Suprapubic skin (tissue), 4 donors: ENCODE data around the gene ARHGAP23. TPM values are rescaled to one million over a fixed set of nuclear protein-coding genes. Genes with fewer than 3 reads are reported as not detected.

Source experiments
- DNase-seq, 2 donors: peaks; one replicate each; pipeline ENCODE4 v3.0.0-alpha.2; 2019; ENCODE audit warnings: low spot score in 2 of 2
- H3K27ac ChIP-seq: fragments of 200-600 bp; sonication (generic); one replicate; pipeline ENCODE4 v1.5.1; 2019
- H3K27me3 ChIP-seq: fragments of 200-600 bp; sonication (generic); one replicate; pipeline ENCODE4 v1.5.1; 2019
- H3K36me3 ChIP-seq: fragments of 200-600 bp; sonication (generic); one replicate; pipeline ENCODE4 v1.5.1; 2019
- H3K4me1 ChIP-seq: fragments of 200-600 bp; sonication (generic); one replicate; pipeline ENCODE4 v1.5.1; 2019
- H3K4me3 ChIP-seq: fragments of 200-600 bp; sonication (generic); one replicate; pipeline ENCODE4 v1.5.1; 2019; ENCODE audit warnings: mild to moderate bottlenecking
- H3K9me3 ChIP-seq: fragments of 200-600 bp; sonication (generic); one replicate; pipeline ENCODE4 v1.5.1; 2019
- CTCF ChIP-seq, 2 donors: fragments of 200-600 bp in 1 of 2; fragments of 450-650 bp in 1 of 2; sonication (generic) in 1 of 2; IDR thresholded peaks; one replicate each; pipeline ENCODE4 v1.5.1; 2016 to 2019; ENCODE audit warnings: antibody characterized with exemption in 2 of 2, mild to moderate bottlenecking in 1 of 2, moderate library complexity in 1 of 2
- EP300 ChIP-seq: sonication (generic); formaldehyde crosslinking; IDR thresholded peaks from one replicate; pipeline ENCODE4 v1.6.1; 2017; ENCODE audit warnings: antibody characterized with exemption
- POLR2A ChIP-seq, 2 donors: fragments of 450-650 bp; IDR thresholded peaks; one replicate each; pipeline ENCODE4 v1.6.1; 2017; ENCODE audit warnings: antibody characterized with exemption in 2 of 2, mild to moderate bottlenecking in 2 of 2, moderate library complexity in 2 of 2
- POLR2AphosphoS5 ChIP-seq, 3 donors: sonication (generic); formaldehyde crosslinking; IDR thresholded peaks; one replicate each; pipeline ENCODE4 v1.6.1; 2017; ENCODE audit warnings: antibody characterized with exemption in 3 of 3
- WGBS: methylation state at CpG from one replicate; pipeline ENCODE4 v1.1.5; 2018; 5-methylcytosine and 5-hydroxymethylcytosine counted together
- total RNA-seq, 4 donors: library from RNA; depleted of rRNA; stranded (reverse); fragments of >200 nt; gene quantifications; one replicate each; pipeline ENCODE4 v1.1.0, GENCODE V29; 2016

Gene ARHGAP23
- total RNA-seq, 4 donors from 2014 or later: 94.8 to 149 (median 121) TPM

- H3K27me3 ChIP-seq: no peaks in the 10 kb centered on the region
- peaks cover 80% of the 10 kb centered on the region for H3K4me1 ChIP-seq
- no peak for DNase-seq
- no peak overlapping the region for H3K4me3 ChIP-seq
- H3K27ac ChIP-seq: peak overlapping the region; percentile 76
- no peaks in the 10 kb centered on the region for H3K9me3 ChIP-seq
- H3K36me3 ChIP-seq: no peaks in the 10 kb centered on the region
- TF ChIP-seq EP300 (no peak), POLR2A (IDR thresholded peaks at IDR 0.05) (no peak), CTCF (IDR thresholded peaks at IDR 0.05) (no peak), POLR2AphosphoS5 (IDR thresholded peaks at IDR 0.05) (no peak)
- 41% methylated on average over 17 of the region's 18 CpGs for WGBS
These were observed 23.7 kb downstream of the ARHGAP23 start for GRCh38 chr17:38451840-38452529.

GRCh38 chr17:38452719-38453118, 24.5 kb downstream of the ARHGAP23 start:
- Histone ChIP-seq H3K27ac (peak overlapping the region; percentile 76), H3K4me1 (peaks cover 80% of the 10 kb centered on the region), H3K9me3 (no peaks in the 10 kb centered on the region), H3K4me3 (no peak overlapping the region), H3K36me3 (no peaks in the 10 kb centered on the region), H3K27me3 (no peaks in the 10 kb centered on the region)
- no peak for DNase-seq
- WGBS: 95% methylated on average over 6 of the region's 6 CpGs
- TF ChIP-seq POLR2AphosphoS5 (IDR thresholded peaks at IDR 0.05): no peak
- no peak for TF ChIP-seq CTCF (IDR thresholded peaks at IDR 0.05)
- no peak for TF ChIP-seq EP300
- no peak for TF ChIP-seq POLR2A (IDR thresholded peaks at IDR 0.05)

DNA sequence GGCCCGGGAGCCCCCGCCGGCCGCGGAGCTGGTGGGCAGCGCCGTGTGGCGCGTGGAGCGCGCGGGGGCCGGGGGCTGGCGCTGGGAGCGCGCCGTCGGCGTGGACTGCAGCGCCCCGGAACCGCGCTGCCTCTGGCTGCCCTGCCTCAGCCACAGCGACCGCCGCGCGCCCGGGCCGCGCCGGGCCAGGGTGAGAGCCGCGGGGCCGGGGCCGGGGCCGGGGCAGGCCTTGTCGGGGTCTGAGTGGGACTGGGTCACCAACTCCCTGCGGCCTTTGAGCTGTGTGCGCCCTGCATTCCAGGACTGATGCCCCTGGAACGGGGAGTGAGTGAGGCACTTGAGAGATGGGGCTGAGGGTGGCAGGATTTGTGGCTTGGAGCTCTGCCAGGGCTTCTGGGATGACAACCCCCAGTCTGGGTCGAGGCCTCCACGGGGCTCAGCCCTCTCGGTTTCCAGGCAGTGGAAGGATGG, 25.7 kb downstream of the ARHGAP23 start:
- 0% methylated on average over 2 of the region's 44 CpGs for WGBS
- peaks cover 75% of the 10 kb centered on the region for H3K4me1 ChIP-seq
- H3K36me3 ChIP-seq: peaks cover 12% of the 10 kb centered on the region
- no peak for TF ChIP-seq CTCF (IDR thresholded peaks at IDR 0.05)
- peak in 1 of 2 donors; percentile 82 for DNase-seq
- H3K27ac ChIP-seq: peak overlapping the region; percentile 73
- H3K9me3 ChIP-seq: no peaks in the 10 kb centered on the region
- H3K4me3 ChIP-seq: peak overlapping the region; percentile 60
- H3K27me3 ChIP-seq: no peaks in the 10 kb centered on the region

DNA sequence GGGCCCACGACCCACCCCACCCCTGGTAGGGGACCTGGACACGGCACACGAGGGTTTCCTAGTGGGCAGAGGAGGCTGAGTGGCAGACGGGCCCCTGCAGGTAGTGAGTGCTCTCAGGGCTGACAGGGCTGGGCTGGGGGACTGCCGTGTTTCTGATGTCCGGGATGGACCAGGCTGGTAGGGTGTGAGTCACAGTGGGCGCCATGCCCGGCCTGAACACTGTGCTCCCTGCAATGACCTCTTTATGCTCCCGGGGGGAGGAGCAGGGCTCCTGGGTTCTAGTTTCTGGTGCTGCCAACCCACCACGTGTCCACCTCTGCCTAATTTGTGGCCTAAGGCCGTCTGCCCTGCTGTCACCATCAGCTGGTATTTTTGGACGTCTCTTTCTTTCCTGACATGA, 26.3 kb downstream of the ARHGAP23 start:
- Histone ChIP-seq H3K9me3 (no peaks in the 10 kb centered on the region), H3K36me3 (peaks cover 17% of the 10 kb centered on the region), H3K4me1 (peaks cover 73% of the 10 kb centered on the region), H3K4me3 (peak overlapping the region; percentile 60), H3K27me3 (no peaks in the 10 kb centered on the region), H3K27ac (peak overlapping the region; percentile 73)
- WGBS: 29% methylated on average over 10 of the region's 12 CpGs
- TF ChIP-seq CTCF (IDR thresholded peaks at IDR 0.05): no peak
- no peak for TF ChIP-seq POLR2AphosphoS5 (IDR thresholded peaks at IDR 0.05)
- no peak for TF ChIP-seq EP300
- no peak for TF ChIP-seq POLR2A (IDR thresholded peaks at IDR 0.05)
- peak in 1 of 2 donors; percentile 88 for DNase-seq

DNA sequence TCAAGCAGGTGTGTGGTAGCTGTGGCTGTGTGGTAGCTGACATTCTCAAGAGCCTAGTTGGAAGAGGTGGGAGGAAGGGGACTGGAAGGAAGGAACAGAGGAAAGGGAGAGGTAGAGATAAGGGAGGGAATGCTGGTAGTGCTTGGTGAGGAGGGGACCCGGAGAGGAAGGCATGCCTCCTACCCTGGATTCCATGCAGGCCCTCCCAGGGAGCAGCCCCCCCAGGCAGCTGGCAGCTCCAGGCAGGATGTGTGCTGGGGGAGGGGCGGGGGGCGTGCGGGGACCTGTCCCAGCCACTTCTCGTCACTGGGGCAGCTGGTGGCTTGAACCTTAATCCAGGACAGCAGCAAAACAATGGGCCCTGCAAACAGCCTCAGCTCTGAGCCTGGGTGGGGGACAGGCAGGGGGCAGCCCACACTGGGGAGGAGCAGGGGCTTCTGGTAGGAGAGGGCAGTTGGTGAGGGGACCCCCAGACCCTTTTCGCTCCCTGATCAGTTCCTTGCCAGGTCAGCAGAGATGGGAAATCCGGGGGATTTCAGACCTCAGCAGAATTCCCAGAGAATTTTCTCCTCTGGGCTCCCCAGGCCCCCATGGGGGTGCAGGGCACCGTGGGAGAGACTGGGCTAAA, 27.1 kb downstream of the ARHGAP23 start:
- peaks cover 68% of the 10 kb centered on the region for H3K4me1 ChIP-seq
- no peaks in the 10 kb centered on the region for H3K27me3 ChIP-seq
- peak overlapping the region; percentile 73 for H3K27ac ChIP-seq
- WGBS: 41% methylated on average over 4 of the region's 8 CpGs
- peak in 1 of 2 donors; percentile 59 for DNase-seq
- peaks cover 26% of the 10 kb centered on the region for H3K36me3 ChIP-seq
- H3K4me3 ChIP-seq: peak overlapping the region; percentile 60
- no peak for TF ChIP-seq EP300
- no peak for TF ChIP-seq POLR2AphosphoS5 (IDR thresholded peaks at IDR 0.05)
- TF ChIP-seq POLR2A (IDR thresholded peaks at IDR 0.05): no peak
- no peak for TF ChIP-seq CTCF (IDR thresholded peaks at IDR 0.05)
- no peaks in the 10 kb centered on the region for H3K9me3 ChIP-seq
